Measurements from ENCODE around the gene UACA. TPM values are rescaled to one million over a fixed set of nuclear protein-coding genes. Genes with fewer than 3 reads are reported as not detected.
A peak's percentile ranks its signal among the peaks of the same experiment; 100 is the strongest.

Gene UACA
- total and polyA plus RNA-seq, 2 of the 8 experiments (the other 6 are each of a cell fraction or from before 2014, with no cell fraction given) = 28.6 to 38.9 TPM

DNA sequence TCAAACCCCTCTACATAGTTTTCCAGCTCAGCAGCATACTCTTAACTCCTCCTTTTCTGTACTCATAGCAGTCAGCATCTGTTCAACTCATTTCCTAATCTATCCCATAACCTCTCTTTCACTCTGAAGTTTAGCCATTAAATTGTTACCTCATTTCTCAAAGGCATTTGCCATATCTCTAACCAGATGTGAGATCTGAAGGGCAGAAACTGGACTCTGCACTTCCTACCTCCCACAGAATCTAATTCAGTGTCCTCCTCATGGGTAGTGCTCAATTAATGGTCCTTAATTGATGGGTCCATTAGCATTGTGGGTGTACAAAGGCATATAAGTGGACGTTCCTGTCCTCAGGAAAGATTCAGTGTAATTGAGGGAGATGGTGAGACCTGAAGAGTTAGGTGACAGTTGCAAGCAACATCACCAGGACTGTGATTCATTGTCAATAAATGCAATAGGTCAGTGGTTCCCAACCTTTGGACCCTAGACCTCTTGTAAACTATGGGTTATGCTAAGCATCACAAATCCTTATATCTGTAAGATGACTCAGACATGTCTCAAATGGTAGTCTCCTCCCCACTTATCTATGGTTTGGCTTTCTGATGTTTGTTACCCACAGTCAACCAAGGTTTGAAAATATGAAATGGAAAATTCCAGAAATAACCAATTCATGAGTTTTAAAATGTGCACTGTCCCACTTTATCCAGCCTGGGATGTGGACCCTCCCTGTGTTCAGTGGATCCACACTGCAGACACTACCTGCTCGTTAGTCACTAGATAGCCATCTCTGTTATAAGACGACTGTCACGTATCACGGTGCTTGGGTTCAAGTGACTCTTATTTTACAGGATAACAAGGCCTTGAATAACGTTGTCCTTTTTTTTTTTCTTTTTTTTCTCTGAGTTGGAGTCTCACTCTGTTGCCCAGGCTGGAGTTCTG is 25.0 kb upstream of the UACA start:
- H3K27ac ChIP-seq (ENCODE audit: low read depth, low read length) = no peak overlapping the region

More for the DNA sequence above, 25.0 kb upstream of the UACA start:
- Histone ChIP-seq H3K4me1 (replicated peaks in 1 of 4; ENCODE audit: control insufficient read depth in 3 of 4, insufficient read depth in 4 of 4, low read length in 3 of 4) (no peaks in the 10 kb centered on the region; a peak in 1 of 7 replicates), H4K8ac (ENCODE audit: extremely low read depth, insufficient read depth, low read length) (no peak overlapping the region), H2BK12ac (ENCODE audit: low read depth, low read length) (no peak overlapping the region), H3K4me3 (ENCODE audit: extremely low read depth in 1 of 4, insufficient read depth in 2 of 4, low read depth in 3 of 4, low read length in 4 of 4) (no peak overlapping the region), H4K91ac (replicated peaks; ENCODE audit: insufficient read length, low read length) (no peak overlapping the region), H4K20me1 (replicated peaks in 1 of 2; ENCODE audit: control insufficient read depth in 1 of 2, insufficient read depth in 2 of 2, low read length in 2 of 2) (no peaks in the 10 kb centered on the region), H2AFZ (ENCODE audit: low read length) (peak overlapping the region; percentile 56; the same call in 1 of the 2 replicates), H3K56ac (replicated peaks; ENCODE audit: insufficient read length, low read depth, low read length) (no peak overlapping the region), H3K23ac (ENCODE audit: insufficient read length) (no peak overlapping the region), H3K79me2 (ENCODE audit: control insufficient read depth in 1 of 2, insufficient read depth in 2 of 2, low read length in 2 of 2) (no peaks in the 10 kb centered on the region), H3K79me1 (ENCODE audit: low read depth, low read length) (no peaks in the 10 kb centered on the region), H4K5ac (ENCODE audit: insufficient read length, low read depth, low read length) (no peak overlapping the region), H3K18ac (ENCODE audit: extremely low read depth, low read length) (no peak overlapping the region), H3K23me2 (ENCODE audit: low read depth, low read length) (peaks cover 2% of the 10 kb centered on the region; the same call in 1 of the 2 replicates), H3K14ac (ENCODE audit: insufficient read length) (no peak overlapping the region), H3K4me2 (ENCODE audit: insufficient read depth in 1 of 2, low read depth in 2 of 2, low read length in 2 of 2) (no peak overlapping the region), H2AK5ac (ENCODE audit: low read depth, low read length) (no peak overlapping the region), H3K27me3 (replicated peaks in 1 of 4; ENCODE audit: control insufficient read depth in 3 of 4, extremely low read depth in 1 of 4, insufficient read depth in 3 of 4, low read length in 3 of 4) (no peaks in the 10 kb centered on the region), H2BK120ac (replicated peaks; ENCODE audit: low read depth, low read length) (no peak overlapping the region), H3K9ac (replicated peaks in 1 of 4; ENCODE audit: extremely low read depth in 1 of 4, low read depth in 3 of 4, low read length in 3 of 4) (no peak overlapping the region), H3K36me3 (ENCODE audit: control insufficient read depth in 2 of 4, insufficient read depth in 4 of 4, low read length in 3 of 4) (no peaks in the 10 kb centered on the region), H3K4ac (replicated peaks; ENCODE audit: insufficient read length, low read depth, low read length) (no peak overlapping the region), H2BK5ac (ENCODE audit: low read depth, low read length) (no peak overlapping the region), H3K9me3 (ENCODE audit: insufficient read depth in 2 of 2, low read depth in 1 of 2, low read length in 1 of 2) (no peaks in the 10 kb centered on the region), H2BK20ac (ENCODE audit: low read length) (no peak overlapping the region), H2BK15ac (ENCODE audit: low read length) (no peak overlapping the region)
- FAIRE-seq = no peak
- TF ChIP-seq EP300 (IDR thresholded peaks at IDR 0.05; ENCODE audit: borderline replicate concordance in 1 of 2, low read depth in 2 of 2, low read length in 2 of 2) = no peak
- TF ChIP-seq GTF2F1 (IDR thresholded peaks at IDR 0.05; ENCODE audit: borderline replicate concordance, low read depth, low read length) = no peak
- TF ChIP-seq TCF12 (IDR thresholded peaks at IDR 0.05; ENCODE audit: low read depth, low read length) = no peak
- no peak for TF ChIP-seq ASH2L (IDR thresholded peaks at IDR 0.05; ENCODE audit: low read length)
- no peak for TF ChIP-seq CHD1 (IDR thresholded peaks at IDR 0.05; ENCODE audit: low read depth, low read length)
- no peak for TF ChIP-seq TAF1 (IDR thresholded peaks at IDR 0.05; ENCODE audit: low read depth, low read length)
- no peak for TF ChIP-seq CEBPB (IDR thresholded peaks at IDR 0.05; ENCODE audit: low read depth, low read length)
- no peak for TF ChIP-seq SUZ12 (IDR thresholded peaks at IDR 0.05; ENCODE audit: low read length)
- TF ChIP-seq ZNF274 (IDR thresholded peaks at IDR 0.05; ENCODE audit: borderline replicate concordance, extremely low read depth, low read length) = no peak
- no peak for TF ChIP-seq KDM1A (IDR thresholded peaks at IDR 0.05; ENCODE audit: borderline replicate concordance, low read length)
- no peak for TF ChIP-seq KDM5A (IDR thresholded peaks at IDR 0.05; ENCODE audit: low read length)
- no peak for TF ChIP-seq SIRT6 (IDR thresholded peaks at IDR 0.05; ENCODE audit: low read length)
- ChIA-PET POLR2A (ENCODE audit: partially characterized antibody) (no interaction called here), CTCF (ENCODE audit: partially characterized antibody) (interaction anchor here (0.5 to 1.6 kb wide), 3 partner anchors 11 to 990 kb away, joined by 3 to 4 read pairs (median 3); no protein-coding TSS in a partner anchor)
- no peak for DNase-seq (ENCODE audit: low read depth in 1 of 2, low spot score in 2 of 2)
- 85% methylated on average over 6 of the region's 6 CpGs; no CpG with 5 or more reads in 1 of the 2 experiments for WGBS, 2 experiments (ENCODE audit: extremely low coverage in 1 of 2, insufficient coverage in 1 of 2, insufficient read length in 1 of 2, insufficient replicate concordance in 2 of 2, low coverage in 1 of 2, low lambda C conversion rate in 2 of 2, missing lambda C conversion rate in 1 of 2)
